Stimulated activated CD8-positive, alpha-beta memory T cell treated with anti-CD3 and anti-CD28 coated beads, Interleukin-4, amount 100 ng/mL, for 4 hours (primary cell): ENCODE results near the gene GAR1.
"Not testable (repeated sequence)": the region's sequence is repeated elsewhere in the genome, so short reads cannot be mapped to it uniquely, and the experiment has no call there.

Experiments used
- DNase-seq, 2 donors: peaks; one replicate each; pipeline ENCODE4 v3.0.0-alpha.2; 2020; ENCODE audit warnings: low read depth in 2 of 2, low spot score in 1 of 2

Gene GAR1

DNA sequence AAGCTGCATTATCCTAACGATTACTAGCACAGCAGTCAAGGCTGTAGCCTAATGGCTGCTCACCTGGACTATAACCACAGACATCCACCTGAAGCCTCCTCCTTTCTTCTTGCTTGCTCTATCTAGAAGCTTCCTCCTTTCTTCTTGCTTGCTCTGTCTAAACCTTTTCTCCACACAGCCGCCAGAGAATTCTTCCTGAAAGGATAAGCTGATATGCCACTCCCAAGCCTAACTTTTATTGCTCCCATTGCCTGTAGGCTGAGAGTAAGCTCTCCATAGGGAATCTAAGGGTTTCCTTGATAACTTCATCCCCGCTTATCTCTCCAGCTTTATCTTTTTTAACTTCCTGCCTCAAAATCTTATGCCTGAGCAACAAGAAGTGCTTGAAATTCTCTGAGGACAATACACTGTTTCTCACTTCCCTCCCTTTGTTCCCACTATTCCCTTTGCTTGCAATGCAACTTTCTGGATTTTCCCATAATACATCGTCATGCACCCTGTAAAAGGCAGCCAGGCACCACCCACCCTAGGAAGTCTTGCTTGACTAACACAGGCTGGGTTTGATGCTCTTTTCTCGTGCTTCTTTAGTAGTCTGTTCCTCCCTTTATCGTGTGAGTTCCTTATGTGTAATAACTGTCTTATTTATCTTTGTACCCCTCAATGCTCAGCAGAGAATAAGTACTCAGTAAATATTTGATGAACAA lies 31.0 kb downstream of the GAR1 start:
- DNase-seq, result no peak

DNA sequence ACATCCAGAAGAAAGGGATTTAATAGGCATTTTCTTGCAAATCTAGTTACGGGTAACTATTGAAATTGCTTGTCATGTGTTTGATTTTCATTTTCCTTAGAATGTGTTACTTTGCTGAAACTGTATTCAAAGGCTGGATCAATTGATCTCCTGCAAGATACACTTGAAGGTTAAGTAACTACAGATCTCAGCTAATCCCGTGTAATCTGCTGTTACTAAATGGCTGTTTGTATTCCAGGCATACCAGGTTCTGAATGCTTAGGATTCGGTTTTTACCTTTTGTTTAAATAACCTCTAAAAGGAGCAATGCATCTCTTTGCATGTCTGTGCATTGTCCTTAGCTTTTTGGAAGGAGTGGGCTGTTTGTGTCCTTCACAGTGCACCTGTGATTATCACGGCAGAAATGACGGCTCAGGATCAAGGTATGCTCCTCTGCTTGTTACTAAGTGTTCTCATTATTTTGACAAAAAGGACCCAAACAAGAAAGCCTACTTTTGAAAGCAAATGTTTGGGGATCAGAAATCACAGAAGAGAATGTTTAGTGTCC lies 32.4 kb downstream of the GAR1 start, which contains the start of gene LRIT3:
LRIT3 (plus strand) TSS at position 212 of the 547 bp plus-strand sequence; CDS start at position 307, 95 bp downstream.
- no peak for DNase-seq

DNA sequence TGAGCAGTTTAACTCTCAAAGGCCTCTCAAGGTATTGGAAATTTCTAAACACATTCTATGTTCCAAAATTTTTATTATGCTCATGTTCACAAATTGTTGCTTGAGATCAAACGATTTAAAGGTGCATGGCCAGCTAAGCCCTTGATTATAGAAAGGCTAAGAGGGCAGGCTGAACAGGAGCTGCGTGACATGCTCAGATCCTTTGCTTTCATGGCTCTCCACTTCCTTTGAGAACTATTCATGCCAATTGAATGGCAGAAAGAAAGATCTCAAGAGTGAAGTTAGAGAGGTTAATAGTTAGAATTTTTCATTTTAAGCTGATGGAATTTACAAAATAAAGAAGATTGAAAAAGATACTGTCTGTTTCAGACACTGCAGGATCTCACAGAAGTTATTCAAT lies 32.9 kb downstream of the GAR1 start:
- DNase-seq, result no peak

- DNase-seq, result no peak
These were observed 35.0 kb downstream of the GAR1 start for GRCh38 chr4:109850601-109851000.

DNA sequence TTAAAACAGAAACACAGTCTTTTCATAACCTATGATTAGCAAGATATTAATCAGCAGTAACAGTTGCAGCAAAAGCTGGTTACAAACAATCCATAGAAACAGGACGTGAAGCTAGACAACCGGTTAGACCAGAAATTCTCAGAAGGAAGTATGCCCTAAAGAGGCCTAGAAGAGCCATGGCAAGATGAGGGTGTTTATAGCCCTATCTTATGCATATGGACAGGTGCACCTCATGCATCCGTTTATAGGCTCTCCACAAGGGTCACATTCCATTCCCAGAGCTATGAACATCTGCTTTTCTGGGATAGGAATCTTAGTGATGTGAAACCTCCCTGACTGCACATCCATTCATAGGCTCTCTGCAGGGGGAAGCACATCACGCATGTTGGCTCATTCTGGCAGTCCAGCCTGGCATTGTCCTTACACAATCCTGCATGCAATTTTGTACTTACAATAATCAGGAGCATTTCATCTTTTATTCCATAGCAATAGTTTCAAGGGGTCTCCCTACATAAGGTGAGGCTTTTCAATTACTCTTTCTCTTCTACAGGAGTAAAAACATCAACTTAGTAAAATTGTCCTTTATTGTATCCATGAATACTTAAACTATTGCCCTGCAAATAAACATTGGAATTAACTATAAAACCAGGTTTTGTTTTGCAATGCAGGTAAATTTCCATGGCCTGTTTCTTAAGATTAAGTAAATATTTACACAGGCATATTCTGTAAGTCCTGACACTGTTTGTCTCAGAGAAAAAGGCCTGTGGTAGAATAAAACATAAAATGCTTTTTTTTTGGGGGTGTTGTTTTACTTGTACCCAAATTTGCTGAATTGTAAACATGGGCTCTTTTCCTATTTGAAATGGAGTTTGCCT lies 44.1 kb downstream of the GAR1 start:
- DNase-seq, result not testable (repeated sequence)

- no peak for DNase-seq
These were observed 45.7 kb downstream of the GAR1 start for GRCh38 chr4:109861271-109861670.

DNA sequence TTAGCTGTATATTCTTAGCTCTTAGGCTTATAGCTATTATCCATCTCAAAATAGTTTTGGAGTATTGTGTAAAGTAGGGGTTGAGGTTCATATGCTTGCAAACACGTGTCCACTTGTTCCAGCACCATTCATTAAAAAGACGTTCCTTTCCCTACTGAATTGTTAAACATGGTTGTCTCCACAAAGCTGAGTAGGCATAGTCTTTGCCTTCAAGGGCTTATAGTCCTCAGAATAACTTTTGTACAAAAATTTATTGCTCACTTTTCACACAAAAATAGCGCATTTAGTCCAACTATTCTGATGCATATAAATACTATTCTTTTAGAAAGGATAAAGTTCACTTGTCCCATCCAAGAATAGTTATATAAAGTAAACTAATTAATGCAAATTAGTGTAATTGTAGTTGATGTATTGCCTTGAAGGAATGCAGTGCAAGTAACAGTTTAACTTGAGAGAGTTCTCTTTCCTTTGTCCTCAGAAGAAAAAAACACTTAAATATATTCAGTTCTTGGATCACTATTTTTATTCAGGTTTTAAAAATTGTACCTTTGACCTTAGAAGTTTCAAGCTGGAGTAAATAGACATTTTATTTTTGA lies 46.5 kb downstream of the GAR1 start:
- DNase-seq, result no peak

DNA sequence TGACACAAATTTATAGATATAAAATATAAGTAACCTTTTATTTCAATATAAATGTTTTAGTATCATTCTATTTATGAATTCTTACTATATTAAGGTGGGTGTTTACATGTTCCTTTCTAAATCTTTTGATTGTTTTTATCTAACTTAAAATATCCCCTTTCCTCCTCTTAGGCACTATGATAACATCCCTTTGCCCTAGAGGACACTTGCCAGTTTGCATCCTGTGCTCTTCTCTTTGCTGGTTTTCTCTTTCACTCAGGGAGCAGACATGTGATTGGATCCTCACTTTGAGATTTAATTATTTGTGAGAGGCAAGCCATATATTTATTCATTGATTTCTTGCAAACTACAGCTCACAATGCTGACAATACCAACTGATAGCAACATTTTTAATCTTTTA lies 48.6 kb downstream of the GAR1 start:
- no peak for DNase-seq

GRCh38 chr4:109870061-109870460 lies 54.5 kb downstream of the GAR1 start:
- no peak for DNase-seq

DNA sequence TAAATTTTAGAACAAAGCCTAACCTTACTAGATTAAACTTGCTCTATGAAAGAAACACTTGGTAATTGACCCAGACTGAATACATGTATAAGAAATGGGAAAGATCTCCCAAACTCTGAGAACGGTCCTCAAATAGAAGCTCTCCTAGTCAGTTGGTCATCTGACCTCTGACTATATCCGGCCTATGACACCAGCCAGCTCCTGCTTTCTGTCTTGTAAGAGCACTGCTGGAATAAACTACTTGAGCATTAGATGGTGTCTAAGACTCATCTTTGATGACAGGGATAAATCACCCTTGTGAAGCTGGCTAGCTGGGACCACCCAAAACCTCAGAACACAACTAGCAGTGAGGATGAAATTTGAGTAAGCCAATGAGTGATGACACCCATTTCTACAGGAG lies 56.5 kb downstream of the GAR1 start:
- no peak for DNase-seq

DNA sequence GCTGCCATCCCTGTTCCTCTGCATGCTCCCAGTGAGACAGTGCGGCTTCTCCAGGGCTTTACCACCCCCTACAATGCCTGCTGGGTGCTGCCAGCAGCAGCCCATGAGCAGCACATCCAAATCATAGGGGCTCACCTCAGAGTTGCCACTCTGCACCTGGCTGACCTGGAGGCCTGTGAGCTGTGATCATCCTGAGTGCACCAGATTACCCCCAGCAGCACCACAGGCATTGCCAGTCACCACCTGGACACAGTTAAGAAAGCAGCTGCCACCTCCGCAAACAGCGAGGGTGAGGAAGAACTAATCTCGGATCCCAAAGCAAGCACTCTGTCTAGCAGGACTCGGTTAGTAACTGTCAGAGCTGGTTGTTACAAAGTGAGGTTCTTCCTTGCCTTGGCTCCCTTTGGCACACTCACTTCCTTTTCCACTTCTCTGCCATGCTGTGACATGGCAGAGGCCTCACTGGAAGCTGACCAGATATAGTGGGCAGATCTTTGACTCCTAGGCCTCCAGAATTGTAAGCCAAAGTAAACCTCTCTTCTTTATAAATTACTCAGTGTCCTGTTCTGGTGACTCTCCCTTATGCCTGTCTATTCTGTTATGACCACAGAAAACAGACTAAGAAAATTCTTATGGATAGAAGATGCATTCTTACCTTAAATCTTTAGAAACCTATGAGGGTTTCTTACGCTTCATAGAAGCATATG lies 57.5 kb downstream of the GAR1 start:
- DNase-seq, result no peak

DNA sequence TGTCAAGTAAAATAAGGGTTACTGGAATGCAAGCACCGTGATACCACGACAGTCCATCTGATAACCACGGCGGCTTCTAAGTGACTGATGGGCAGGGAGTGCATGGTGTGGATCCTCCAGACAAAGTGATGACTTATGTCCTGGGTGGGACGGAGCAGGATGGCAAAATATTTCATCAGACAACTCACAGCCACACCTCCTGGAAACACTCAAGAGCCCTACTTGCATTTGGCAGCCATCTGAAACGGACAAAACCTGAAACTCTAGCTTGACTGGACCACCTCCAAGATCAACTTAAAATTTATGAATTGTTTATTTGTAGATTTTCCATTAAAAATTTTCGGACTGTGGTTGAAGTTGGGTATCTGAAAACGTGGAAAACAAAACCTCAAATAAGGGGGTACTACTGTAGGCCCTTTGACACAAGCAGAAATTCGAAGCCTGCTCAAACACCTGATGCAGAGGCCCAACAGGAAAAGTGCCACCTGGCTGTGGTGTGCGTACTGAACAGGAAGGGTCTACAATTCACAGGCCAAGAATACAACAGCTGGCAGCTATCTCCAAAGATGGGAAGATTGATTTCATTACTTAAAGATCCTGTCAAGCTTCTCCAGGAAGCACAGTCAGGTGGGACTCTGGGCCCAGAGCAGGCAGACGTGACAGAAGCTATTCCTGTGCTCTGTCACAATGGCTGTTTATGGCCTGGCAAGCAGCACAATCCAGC lies 58.4 kb downstream of the GAR1 start:
- no peak for DNase-seq
